Bronchial epithelial cell (primary cell): ENCODE data around the gene C10orf105. TPM values are rescaled to one million over a fixed set of nuclear protein-coding genes. Genes with fewer than 3 reads are reported as not detected.
A peak's percentile ranks its signal among the peaks of the same experiment; 100 is the strongest.

Source experiments
- DNase-seq: peaks from one replicate; pipeline ENCODE4 v3.0.0-alpha.2; 2010; ENCODE audit warnings: low read depth
- FAIRE-seq: peaks from 2 replicates; lab custom pipeline; 2011; peaks lifted over from hg19 to GRCh38; lab: Jason Lieb, UNC
- H3K27me3 ChIP-seq: 2 replicates; pipeline ENCODE4 v1.5.1; 2011; ENCODE audit warnings: low read length; ENCODE audit not compliant: control insufficient read depth, insufficient read depth
- H3K36me3 ChIP-seq: 2 replicates; pipeline ENCODE4 v1.5.1; 2011; ENCODE audit warnings: low read length; ENCODE audit not compliant: control insufficient read depth, insufficient read depth
- H3K4me3 ChIP-seq: 2 replicates; pipeline ENCODE4 v1.5.1; 2011; ENCODE audit warnings: mild to moderate bottlenecking, low read depth, low read length, control low read depth
- total RNA-seq: library from RNA; depleted of rRNA; stranded (reverse); fragments of >200 nt; gene quantifications from 2 replicates; pipeline ENCODE4 v1.2.1, GENCODE V29; 2014
- TF ChIP-seq, protein P1 (sequence below): IDR thresholded peaks from 2 replicates; pipeline ENCODE4 v1.5.1; 2011; ENCODE audit warnings: mild to moderate bottlenecking, moderate library complexity, low read length, control low read depth, inconsistent platforms; ENCODE audit not compliant: insufficient read depth, severe bottlenecking

C10orf105 gene
- total RNA-seq, 1 donor from 2014 or later = not detected

DNA sequence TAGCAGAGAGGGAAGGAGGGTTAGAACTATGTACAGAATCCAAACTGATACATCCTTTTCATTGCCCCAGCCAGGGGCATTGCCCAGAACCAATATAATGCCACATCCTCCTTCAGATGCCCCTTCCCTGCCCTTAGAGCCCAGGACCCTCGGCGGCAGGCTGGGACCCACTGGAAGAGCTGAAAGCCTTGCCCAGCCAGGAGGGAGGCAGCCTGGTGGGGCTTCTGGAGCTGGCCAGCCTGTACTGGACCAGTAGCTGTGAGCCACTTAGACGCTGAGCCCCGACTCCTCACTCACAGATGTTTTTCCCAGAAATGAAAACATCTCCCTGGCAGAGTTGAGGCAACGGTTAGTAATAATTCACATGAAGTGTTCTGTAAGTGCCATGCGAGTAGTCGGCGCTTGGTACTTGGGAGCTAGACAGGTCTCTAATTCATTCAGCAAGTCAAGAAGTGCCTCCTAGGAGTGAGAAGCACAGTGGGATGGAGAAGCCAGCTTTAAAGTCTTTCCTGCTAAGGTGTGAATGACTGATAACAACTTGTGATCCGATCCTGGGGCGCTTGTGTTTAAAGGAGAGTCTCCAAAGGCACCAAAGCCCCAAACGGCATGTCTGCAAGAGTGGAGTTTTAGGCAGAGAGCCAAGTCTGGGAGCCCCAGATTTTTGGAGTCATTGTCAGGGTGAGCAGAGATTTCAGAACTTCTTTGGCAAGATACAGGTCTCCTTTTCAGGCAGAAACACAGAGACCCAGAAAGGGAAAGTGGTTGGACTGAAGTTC, 44.0 kb upstream of the C10orf105 start:
- Histone ChIP-seq H3K36me3 (no peaks in the 10 kb centered on the region), H3K27me3 (no peaks in the 10 kb centered on the region), H3K4me3 (no peak overlapping the region)
- DNase-seq (no peak), FAIRE-seq (no peak)
- TF ChIP-seq, protein P1, sequence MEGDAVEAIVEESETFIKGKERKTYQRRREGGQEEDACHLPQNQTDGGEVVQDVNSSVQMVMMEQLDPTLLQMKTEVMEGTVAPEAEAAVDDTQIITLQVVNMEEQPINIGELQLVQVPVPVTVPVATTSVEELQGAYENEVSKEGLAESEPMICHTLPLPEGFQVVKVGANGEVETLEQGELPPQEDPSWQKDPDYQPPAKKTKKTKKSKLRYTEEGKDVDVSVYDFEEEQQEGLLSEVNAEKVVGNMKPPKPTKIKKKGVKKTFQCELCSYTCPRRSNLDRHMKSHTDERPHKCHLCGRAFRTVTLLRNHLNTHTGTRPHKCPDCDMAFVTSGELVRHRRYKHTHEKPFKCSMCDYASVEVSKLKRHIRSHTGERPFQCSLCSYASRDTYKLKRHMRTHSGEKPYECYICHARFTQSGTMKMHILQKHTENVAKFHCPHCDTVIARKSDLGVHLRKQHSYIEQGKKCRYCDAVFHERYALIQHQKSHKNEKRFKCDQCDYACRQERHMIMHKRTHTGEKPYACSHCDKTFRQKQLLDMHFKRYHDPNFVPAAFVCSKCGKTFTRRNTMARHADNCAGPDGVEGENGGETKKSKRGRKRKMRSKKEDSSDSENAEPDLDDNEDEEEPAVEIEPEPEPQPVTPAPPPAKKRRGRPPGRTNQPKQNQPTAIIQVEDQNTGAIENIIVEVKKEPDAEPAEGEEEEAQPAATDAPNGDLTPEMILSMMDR = no peak

DNA sequence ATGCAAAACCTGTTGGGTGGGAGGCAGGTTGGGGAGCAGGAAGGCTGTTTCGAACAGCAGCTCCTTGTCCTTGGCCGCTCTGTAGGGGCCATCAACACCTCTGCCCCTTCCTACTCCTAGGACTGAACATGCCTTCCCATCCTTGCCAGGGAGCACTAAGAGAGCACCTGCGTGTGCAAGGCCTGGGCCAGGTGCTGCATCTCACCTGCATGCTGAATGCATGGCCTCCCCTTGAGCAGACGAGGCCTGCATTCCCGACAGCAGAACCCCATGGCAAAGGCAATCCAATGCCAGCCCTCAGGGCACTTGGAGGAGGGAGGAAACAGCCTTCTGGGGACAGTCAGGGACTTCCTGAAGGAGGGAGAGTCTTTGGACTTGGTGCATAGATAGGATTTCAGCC, 42.7 kb upstream of the C10orf105 start:
- DNase-seq (no peak), FAIRE-seq (no peak)
- no peaks in the 10 kb centered on the region for H3K27me3 ChIP-seq
- TF ChIP-seq, protein P1 = no peak
- H3K36me3 ChIP-seq = no peaks in the 10 kb centered on the region
- H3K4me3 ChIP-seq = no peak overlapping the region

DNA sequence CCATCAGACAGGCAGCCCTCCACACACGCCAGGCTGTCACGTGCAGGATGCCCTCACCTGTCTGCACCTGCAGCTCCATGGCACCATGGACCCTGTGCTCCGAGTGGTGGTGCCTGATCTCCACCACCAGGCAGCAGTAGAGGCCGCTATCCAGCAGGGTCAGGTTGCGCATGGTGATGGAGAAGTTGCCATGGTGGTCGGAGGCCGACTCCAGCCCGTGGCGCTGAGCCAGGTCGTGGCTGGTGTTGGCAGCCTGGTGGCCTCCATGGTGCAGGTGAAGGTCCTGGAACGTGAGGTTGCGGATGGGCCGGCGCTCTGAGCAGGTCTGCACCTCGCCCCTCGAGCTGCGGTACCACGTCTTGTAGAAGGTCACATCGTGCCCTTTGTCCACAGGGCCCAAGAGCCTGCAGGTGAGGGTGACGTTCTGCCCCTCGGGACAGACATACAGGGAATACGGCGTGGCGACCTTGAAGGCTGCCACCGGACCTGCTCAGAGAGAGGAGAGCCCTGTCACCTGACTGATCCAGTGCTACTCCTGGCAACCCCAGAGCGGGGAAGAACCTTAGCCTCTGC, 42.0 kb upstream of the C10orf105 start:
- Histone ChIP-seq H3K36me3 (no peaks in the 10 kb centered on the region), H3K27me3 (no peaks in the 10 kb centered on the region), H3K4me3 (no peak overlapping the region)
- DNase-seq = no peak
- TF ChIP-seq, protein P1 = peak; percentile 18
- FAIRE-seq = no peak

- DNase-seq (peak; percentile 89), FAIRE-seq (peak; percentile 99)
- Histone ChIP-seq H3K27me3 (no peaks in the 10 kb centered on the region), H3K36me3 (no peaks in the 10 kb centered on the region), H3K4me3 (no peak overlapping the region)
- TF ChIP-seq, protein P1 = no peak
These were observed 41.5 kb upstream of the C10orf105 start for GRCh38 chr10:71761105-71761511.

GRCh38 chr10:71757399-71757922, 37.9 kb upstream of the C10orf105 start:
- DNase-seq (no peak), FAIRE-seq (no peak)
- Histone ChIP-seq H3K27me3 (no peaks in the 10 kb centered on the region), H3K36me3 (peaks cover under 1% of the 10 kb centered on the region), H3K4me3 (no peak overlapping the region)
- TF ChIP-seq, protein P1 = no peak
